Activated T-cell treated with anti-CD3 and anti-CD28 coated beads, Interleukin-2, amount 50 U/mL, for 24 hours (primary cell): Measurements from ENCODE around the gene CMTM3.

Experiments
- DNase-seq: peaks from one replicate; pipeline ENCODE4 v3.0.0-alpha.2; 2020
- H3K27ac Mint-ChIP-seq: 2 replicates; pipeline ENCODE4 v1.8.0; 2020; ENCODE audit warnings: mild to moderate bottlenecking, mixed read lengths
- H3K27me3 Mint-ChIP-seq: 2 replicates; pipeline ENCODE4 v1.8.0; 2020; ENCODE audit warnings: mixed read lengths
- H3K36me3 Mint-ChIP-seq: 2 replicates; pipeline ENCODE4 v1.8.0; 2020; ENCODE audit warnings: low read depth, mixed read lengths
- H3K4me1 Mint-ChIP-seq: 2 replicates; pipeline ENCODE4 v1.8.0; 2020; ENCODE audit warnings: low read depth, mixed read lengths
- H3K4me3 Mint-ChIP-seq: 2 replicates; pipeline ENCODE4 v1.8.0; 2020; ENCODE audit warnings: mild to moderate bottlenecking, moderate library complexity, mixed read lengths
- H3K9me3 Mint-ChIP-seq: 2 replicates; pipeline ENCODE4 v1.8.0; 2020; ENCODE audit warnings: mixed read lengths

Gene CMTM3

GRCh38 chr16:66574531-66574930, 30.0 kb upstream of the CMTM3 start:
- Mint-ChIP-seq H3K27ac (no peak overlapping the region), H3K27me3 (peaks cover 22% of the 10 kb centered on the region), H3K4me1 (peaks cover 22% of the 10 kb centered on the region), H3K9me3 (no peaks in the 10 kb centered on the region), H3K36me3 (peaks cover 11% of the 10 kb centered on the region), H3K4me3 (no peak overlapping the region)
- DNase-seq = no peak

- peaks cover 22% of the 10 kb centered on the region for H3K4me1 Mint-ChIP-seq
- H3K4me3 Mint-ChIP-seq = no peak overlapping the region
- H3K27me3 Mint-ChIP-seq = peaks cover 27% of the 10 kb centered on the region
- no peaks in the 10 kb centered on the region for H3K9me3 Mint-ChIP-seq
- peaks cover 9% of the 10 kb centered on the region for H3K36me3 Mint-ChIP-seq
- no peak for DNase-seq
- H3K27ac Mint-ChIP-seq = no peak overlapping the region
These were observed 29.4 kb upstream of the CMTM3 start for GRCh38 chr16:66575060-66575459.

GRCh38 chr16:66576296-66576695, 28.2 kb upstream of the CMTM3 start:
- peaks cover 21% of the 10 kb centered on the region for H3K4me1 Mint-ChIP-seq
- H3K4me3 Mint-ChIP-seq = no peak overlapping the region
- H3K27ac Mint-ChIP-seq = no peak overlapping the region
- DNase-seq = no peak
- H3K36me3 Mint-ChIP-seq = peaks cover 4% of the 10 kb centered on the region
- H3K27me3 Mint-ChIP-seq = peaks cover 39% of the 10 kb centered on the region
- H3K9me3 Mint-ChIP-seq = no peaks in the 10 kb centered on the region

GRCh38 chr16:66578651-66579531, 25.6 kb upstream of the CMTM3 start, which contains the start of gene CMTM2:
TSS of gene CMTM2 (plus strand) at chr16:66579463. CDS start at chr16:66579608, 145 bp downstream.
- H3K4me3 Mint-ChIP-seq = peak within 1 kb of the TSS; percentile 60
- peaks cover 21% of the 10 kb centered on the region for H3K4me1 Mint-ChIP-seq
- no peaks in the 10 kb centered on the region for H3K9me3 Mint-ChIP-seq
- peaks cover 40% of the 10 kb centered on the region for H3K27me3 Mint-ChIP-seq
- no peaks in the 10 kb centered on the region for H3K36me3 Mint-ChIP-seq
- DNase-seq = peak; percentile 57
- peak within 1 kb of the TSS; percentile 12 for H3K27ac Mint-ChIP-seq

GRCh38 chr16:66580605-66581209, 23.8 kb upstream of the CMTM3 start:
- Mint-ChIP-seq H3K4me1 (peaks cover 21% of the 10 kb centered on the region), H3K9me3 (no peaks in the 10 kb centered on the region), H3K27ac (no peak overlapping the region), H3K27me3 (peaks cover 40% of the 10 kb centered on the region), H3K4me3 (no peak overlapping the region), H3K36me3 (no peaks in the 10 kb centered on the region)
- DNase-seq = no peak

GRCh38 chr16:66581246-66581952, 23.1 kb upstream of the CMTM3 start:
- Mint-ChIP-seq H3K9me3 (no peaks in the 10 kb centered on the region), H3K27ac (no peak overlapping the region), H3K4me3 (no peak overlapping the region), H3K4me1 (peaks cover 21% of the 10 kb centered on the region), H3K27me3 (peaks cover 40% of the 10 kb centered on the region), H3K36me3 (no peaks in the 10 kb centered on the region)
- DNase-seq = no peak

GRCh38 chr16:66585481-66586239, 18.8 kb upstream of the CMTM3 start:
- no peak for DNase-seq
- no peaks in the 10 kb centered on the region for H3K9me3 Mint-ChIP-seq
- H3K27me3 Mint-ChIP-seq = peaks cover 7% of the 10 kb centered on the region
- H3K27ac Mint-ChIP-seq = no peak overlapping the region
- H3K36me3 Mint-ChIP-seq = no peaks in the 10 kb centered on the region
- peaks cover 33% of the 10 kb centered on the region for H3K4me1 Mint-ChIP-seq
- H3K4me3 Mint-ChIP-seq = no peak overlapping the region

GRCh38 chr16:66587881-66588600, 16.5 kb upstream of the CMTM3 start:
- no peak for DNase-seq
- H3K27me3 Mint-ChIP-seq = no peaks in the 10 kb centered on the region
- peak overlapping the region; percentile 47 for H3K27ac Mint-ChIP-seq
- no peaks in the 10 kb centered on the region for H3K36me3 Mint-ChIP-seq
- peaks cover 35% of the 10 kb centered on the region for H3K4me1 Mint-ChIP-seq
- H3K9me3 Mint-ChIP-seq = no peaks in the 10 kb centered on the region
- H3K4me3 Mint-ChIP-seq = no peak overlapping the region

GRCh38 chr16:66588981-66589713, 15.4 kb upstream of the CMTM3 start:
- Mint-ChIP-seq H3K4me1 (peaks cover 35% of the 10 kb centered on the region), H3K4me3 (peak overlapping the region; percentile 68), H3K9me3 (no peaks in the 10 kb centered on the region), H3K27ac (peak overlapping the region; percentile 76), H3K27me3 (no peaks in the 10 kb centered on the region), H3K36me3 (no peaks in the 10 kb centered on the region)
- DNase-seq = peak; percentile 63

GRCh38 chr16:66590322-66590721, 14.2 kb upstream of the CMTM3 start:
- no peaks in the 10 kb centered on the region for H3K27me3 Mint-ChIP-seq
- H3K36me3 Mint-ChIP-seq = no peaks in the 10 kb centered on the region
- H3K4me1 Mint-ChIP-seq = peaks cover 39% of the 10 kb centered on the region
- peak overlapping the region; percentile 69 for H3K27ac Mint-ChIP-seq
- H3K9me3 Mint-ChIP-seq = no peaks in the 10 kb centered on the region
- peak overlapping the region; percentile 68 for H3K4me3 Mint-ChIP-seq
- DNase-seq = no peak

GRCh38 chr16:66591018-66591417, 13.5 kb upstream of the CMTM3 start:
- Mint-ChIP-seq H3K9me3 (no peaks in the 10 kb centered on the region), H3K4me1 (peaks cover 39% of the 10 kb centered on the region), H3K4me3 (no peak overlapping the region), H3K27me3 (no peaks in the 10 kb centered on the region), H3K36me3 (no peaks in the 10 kb centered on the region), H3K27ac (no peak overlapping the region)
- DNase-seq = no peak

- H3K27ac Mint-ChIP-seq = no peak overlapping the region
- no peak overlapping the region for H3K4me3 Mint-ChIP-seq
- H3K4me1 Mint-ChIP-seq = peaks cover 43% of the 10 kb centered on the region
- DNase-seq = no peak
- no peaks in the 10 kb centered on the region for H3K27me3 Mint-ChIP-seq
- H3K36me3 Mint-ChIP-seq = no peaks in the 10 kb centered on the region
- no peaks in the 10 kb centered on the region for H3K9me3 Mint-ChIP-seq
These were observed 12.3 kb upstream of the CMTM3 start for GRCh38 chr16:66592241-66592640.

GRCh38 chr16:66592814-66593213, 11.7 kb upstream of the CMTM3 start:
- no peaks in the 10 kb centered on the region for H3K9me3 Mint-ChIP-seq
- H3K27me3 Mint-ChIP-seq = no peaks in the 10 kb centered on the region
- H3K36me3 Mint-ChIP-seq = no peaks in the 10 kb centered on the region
- no peak for DNase-seq
- H3K4me1 Mint-ChIP-seq = peaks cover 43% of the 10 kb centered on the region
- H3K4me3 Mint-ChIP-seq = no peak overlapping the region
- no peak overlapping the region for H3K27ac Mint-ChIP-seq
